Amniotic stem cell (primary cell): Measurements from ENCODE around the gene ATP6V1E1.

ENCODE experiments used
- DNase-seq: peaks from one replicate; lab custom pipeline; 2025; lab: John Stamatoyannopoulos, UW

The ATP6V1E1 gene

DNA sequence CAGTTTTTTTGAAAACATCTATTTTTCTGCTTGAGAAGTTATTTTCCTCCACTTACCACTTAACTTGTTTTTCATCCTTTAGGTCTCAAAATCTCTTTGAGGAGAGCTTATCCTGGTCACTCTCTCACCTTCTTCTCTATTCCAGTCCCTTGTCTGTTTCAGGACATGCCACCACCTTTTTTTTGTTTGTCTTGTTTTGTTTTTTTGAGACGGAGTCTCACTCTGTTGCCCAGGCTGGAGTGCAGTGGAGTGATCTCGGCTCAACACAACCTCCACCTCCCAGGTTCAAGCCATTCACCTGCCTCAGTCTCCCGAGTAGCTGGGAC lies 5.4 kb upstream of the ATP6V1E1 start:
- DNase-seq = no peak

DNA sequence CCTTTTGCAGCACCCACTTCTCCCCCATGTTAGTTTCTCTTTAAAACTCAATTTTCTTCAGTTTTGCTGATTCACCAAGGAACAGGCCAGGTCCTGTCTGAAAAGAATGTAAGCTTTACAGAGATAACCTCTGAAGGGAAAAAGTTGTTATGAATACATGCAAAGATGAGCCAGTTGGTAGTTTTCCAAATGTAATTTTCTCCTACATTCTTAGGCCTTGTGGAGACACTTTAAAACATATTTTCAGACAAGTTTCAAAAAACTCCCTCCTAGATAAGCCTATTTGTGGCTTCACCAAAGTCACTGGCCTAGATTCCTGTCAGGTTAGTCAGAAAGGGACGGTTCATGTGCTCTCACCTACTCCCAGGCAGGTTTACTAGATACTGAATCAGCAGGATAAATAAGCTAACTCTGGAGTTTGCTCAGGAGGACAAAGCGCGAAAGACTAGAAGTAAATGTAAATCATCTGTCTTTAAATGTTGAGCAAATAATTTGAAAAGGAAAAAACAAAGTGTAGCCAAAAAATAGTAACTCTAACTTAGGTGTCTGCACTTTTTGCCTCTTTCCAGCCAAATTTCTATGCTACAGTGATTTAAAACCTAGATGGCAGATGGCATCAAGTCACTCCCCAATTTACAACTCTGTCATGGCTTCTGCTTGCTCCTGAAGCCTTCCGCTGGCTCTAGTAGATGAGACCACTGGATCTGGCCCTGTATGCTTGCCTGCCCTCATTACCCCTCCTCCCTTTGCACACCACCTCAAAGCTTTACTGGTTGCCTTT lies 4.9 kb upstream of the ATP6V1E1 start:
- no peak for DNase-seq

DNA sequence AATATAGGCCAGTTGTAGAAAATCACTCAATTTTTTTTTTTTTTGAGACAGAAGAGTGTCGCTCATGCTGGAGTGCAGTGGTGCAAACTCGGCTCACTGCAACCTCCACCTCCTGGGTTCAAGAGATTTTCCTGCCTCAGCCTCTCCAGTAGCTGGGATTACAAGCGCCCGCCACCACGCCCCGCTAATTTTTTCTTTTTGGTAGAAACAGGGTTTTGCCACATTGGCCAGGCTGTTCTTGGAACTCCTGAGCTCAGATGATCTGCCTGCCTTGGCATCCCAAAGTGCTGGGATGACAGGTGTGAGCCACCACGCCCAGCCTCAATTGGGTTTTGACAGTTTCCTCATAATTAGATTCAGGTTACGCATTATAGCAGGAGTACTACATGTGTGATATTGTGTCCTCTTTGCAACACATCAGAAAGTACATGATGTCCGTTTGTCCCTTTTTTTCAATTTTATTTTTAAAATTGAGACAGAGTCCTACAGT lies 2.6 kb upstream of the ATP6V1E1 start:
- no peak for DNase-seq

DNA sequence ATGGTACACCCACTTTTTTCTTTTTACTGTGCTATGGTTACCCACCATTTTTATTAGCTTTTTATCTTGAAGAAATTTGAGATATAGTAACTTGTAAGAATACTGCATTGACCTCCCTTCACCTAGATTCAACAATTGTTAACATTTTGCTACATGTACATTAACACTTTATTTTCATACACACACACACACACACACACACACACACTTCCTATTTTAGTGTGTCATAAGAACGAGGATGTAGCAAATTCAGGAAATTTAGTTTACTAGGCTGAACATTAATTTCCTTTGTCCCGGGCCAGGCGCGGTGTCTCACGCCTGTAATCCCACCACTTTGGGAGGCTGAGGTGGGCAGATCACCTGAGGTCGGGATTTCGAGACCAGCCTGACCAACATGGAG lies 1.1 kb upstream of the ATP6V1E1 start:
- no peak for DNase-seq

DNA sequence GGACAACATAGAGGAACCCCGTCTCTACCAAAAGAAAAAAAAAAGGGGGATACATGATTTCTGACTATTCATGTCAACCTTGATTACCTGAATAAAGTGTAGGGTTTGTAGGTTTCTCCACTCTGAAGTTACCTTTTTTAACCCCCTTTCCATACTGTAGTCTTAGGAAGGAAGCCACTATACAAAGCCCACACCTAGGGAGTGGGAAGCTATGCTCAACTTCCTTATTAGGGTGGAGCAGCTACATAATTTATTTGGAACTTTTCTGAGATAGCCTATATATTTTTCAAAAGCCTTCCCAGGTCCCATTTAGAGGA lies 582 bp upstream of the ATP6V1E1 start:
- DNase-seq = no peak

DNA sequence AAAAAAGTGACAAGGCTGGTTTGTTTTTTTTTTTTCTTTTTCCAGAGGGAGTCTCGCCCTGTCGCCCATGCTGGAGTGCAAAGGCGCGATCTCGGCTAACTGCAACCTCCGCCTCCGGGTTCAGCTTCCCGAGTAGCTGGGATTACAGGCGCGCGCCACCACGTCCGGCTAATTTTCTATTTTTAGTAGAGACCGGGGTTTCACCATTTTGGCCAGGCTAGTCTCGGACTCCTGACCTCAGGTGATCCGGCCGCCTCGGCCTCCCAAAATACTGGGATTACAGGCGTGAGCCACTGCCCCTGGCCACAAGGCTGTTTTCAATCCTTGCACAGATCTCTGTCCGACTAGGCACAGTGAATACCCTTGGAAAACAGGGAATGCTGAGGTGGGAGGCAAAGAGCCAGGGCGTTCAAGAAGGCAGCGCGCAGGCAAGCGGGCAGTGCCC lies 566 bp downstream of the ATP6V1E1 start:
- DNase-seq = no peak

DNA sequence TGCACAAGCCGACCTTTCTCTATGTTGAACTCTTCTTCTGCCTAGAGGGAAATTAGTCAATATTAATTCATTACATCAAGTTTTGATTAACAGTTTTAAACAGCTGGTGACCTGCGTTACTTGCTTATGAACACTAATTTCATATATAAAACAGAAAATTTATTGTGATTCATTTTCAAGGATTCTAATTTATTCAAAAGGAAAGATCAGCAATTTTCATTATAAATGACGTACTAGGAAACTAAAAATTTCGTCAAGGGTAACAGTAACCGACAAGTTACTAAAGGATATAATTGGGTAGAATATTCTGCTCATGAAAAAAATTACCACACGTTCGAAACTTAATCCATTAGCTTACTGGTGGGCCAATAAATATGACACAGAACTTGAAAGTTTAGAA lies 15.3 kb downstream of the ATP6V1E1 start:
- DNase-seq = no peak

DNA sequence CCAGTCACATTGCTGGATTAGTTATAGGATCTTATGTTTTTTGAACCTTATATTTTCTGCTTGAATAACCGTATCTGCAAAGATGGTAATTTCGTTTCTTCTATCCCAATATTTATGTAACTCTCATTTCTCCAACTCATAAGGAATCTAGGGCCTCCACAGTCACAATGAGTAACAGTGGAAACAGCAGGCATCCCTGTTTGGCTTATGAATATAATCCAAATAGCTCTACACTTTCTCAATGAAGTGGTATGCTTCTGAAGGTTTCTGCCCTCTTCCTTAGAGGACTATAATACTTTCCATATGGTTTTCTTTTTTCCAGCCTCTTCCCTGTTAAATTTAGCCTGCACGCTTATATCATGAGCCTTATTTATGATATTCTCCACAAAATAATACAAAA lies 16.5 kb downstream of the ATP6V1E1 start:
- no peak for DNase-seq

DNA sequence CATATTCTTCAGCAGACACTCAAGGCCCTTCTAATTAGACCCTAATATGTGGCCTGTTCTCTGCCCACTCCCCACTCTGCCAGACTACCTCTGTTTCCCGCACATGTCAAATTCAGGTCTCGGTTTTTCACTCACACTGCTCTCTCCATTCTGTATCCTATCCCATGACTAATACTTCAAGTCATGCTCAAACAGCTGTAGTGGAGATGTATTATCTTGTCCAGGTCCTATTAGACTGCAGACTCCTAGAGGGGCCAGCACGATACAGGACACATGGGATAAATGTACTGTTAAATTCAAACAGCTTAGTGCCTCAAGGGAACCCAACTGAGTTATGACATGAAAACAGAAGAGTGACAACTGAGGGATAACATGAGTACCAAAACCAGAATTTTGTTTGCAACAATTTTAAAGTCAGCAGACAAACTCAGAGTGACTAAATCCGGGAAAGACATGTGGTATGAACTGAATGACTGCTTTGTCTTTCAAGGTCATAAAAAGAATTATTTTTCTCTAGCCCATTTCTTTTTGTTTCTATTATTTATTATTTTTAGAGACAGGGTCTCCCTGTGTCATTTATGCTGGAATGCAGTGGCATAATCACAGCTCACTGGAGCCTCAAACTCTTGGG lies 20.5 kb downstream of the ATP6V1E1 start:
- no peak for DNase-seq

DNA sequence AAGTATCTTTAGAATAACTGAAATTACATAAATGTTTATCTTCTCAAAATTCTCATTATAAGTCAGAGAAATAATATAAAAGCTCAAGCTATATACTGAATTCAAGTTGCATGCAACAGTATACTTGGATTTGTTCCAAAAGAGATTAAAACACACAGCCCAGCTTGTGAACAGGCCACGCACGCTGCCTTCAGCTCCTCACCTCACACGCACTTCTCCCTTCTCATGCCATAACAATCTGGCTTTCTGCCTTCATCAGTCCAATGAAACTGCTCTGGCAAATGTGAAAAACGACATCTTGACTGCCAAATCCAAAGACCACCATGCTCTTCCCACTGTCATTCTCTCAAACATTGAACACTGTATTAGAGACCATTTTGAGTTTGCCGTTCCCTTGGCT lies 22.1 kb downstream of the ATP6V1E1 start:
- no peak for DNase-seq

DNA sequence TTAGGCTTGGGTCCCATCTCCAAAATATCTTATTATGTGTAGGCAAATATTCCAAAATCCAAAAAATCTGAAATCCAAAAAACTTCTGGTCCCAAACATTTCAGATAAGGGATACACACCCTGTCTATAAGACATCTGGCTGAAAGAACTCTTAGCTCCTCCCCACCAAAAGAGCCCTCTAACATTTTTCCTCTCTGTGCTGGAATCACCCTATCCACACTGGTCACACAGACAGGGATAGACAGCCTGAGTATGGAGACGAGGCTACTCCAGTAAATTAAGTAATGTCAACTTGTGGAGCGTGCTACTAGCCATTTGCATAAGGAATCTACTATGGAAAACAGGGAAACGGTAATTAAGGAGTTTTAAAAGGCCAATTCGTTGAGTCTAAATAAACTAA lies 24.9 kb downstream of the ATP6V1E1 start:
- no peak for DNase-seq

DNA sequence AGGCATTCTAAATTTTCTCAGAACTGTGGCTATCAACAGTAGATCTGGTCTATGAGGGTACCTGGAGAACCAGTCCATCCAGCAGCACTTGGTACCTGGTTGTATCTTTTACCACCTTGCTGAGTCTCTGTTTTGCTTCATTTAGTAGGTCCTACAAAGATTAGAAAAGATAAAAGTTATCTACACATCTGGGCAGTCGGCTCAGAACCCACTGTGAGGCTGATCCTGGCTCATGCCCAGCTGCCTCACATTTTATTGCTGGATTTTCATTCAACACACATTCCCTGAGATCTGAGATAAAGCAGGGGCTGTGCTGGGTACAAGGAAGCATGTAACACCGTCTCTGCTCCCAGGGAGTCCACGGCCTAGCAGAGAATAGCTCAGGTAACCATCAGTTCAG lies 27.5 kb downstream of the ATP6V1E1 start:
- DNase-seq = no peak

DNA sequence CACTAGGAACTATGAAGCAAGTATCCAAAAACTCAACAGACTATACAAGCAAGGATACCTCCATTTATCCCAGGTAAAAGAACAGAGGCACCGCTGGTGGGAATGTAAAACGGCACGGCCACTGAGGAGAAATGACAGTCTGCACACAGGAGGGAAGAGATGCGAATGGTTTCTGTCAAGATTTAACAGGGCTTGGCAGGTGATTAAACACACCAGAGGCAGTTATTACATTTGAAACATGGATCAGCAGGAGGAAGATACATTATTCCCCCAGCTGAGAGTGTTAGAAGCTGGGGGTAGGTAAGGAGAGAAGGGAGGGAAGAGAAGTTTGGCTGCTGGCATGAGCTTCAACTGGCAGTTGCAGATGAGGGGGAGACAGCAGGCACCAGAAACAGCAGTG lies 30.2 kb downstream of the ATP6V1E1 start:
- no peak for DNase-seq

DNA sequence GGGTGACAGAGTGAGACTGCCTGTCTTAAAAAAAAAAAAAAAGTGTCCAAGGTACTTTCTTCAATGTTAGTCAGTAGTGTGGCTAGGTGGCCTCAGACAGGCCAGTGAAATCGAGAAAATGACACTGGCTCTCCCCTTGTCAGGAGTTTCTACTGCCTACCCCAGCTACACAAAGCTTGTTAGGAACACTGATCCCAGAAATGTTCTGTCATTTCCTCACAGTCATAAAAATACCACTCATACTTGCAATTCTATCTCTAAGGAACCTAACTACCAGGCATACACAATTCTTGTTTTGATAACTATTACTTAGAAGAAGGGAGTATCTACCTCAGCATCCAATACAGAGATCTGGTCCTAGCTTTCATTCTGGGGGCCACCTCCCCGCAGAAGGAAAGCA lies 31.3 kb downstream of the ATP6V1E1 start:
- no peak for DNase-seq

DNA sequence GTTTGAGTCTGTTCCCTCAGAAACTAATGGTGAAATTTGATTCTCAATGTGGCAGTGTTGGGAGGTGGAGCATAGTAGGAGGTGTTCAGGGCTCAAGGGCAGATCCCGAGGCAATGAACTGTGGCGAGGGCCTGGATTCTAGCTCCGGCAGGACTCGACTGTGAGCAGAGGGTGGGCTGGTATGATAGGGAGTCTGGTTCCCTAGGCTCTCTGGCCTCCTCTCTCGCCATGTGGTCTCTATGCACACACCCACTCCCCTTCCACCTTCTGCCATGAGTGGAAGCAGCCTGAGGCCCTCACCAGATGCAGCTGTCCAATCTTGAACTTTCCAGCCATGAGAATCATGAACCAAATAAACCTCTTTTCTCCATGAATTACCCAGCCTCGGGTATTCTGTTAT lies 32.3 kb downstream of the ATP6V1E1 start:
- DNase-seq = no peak

DNA sequence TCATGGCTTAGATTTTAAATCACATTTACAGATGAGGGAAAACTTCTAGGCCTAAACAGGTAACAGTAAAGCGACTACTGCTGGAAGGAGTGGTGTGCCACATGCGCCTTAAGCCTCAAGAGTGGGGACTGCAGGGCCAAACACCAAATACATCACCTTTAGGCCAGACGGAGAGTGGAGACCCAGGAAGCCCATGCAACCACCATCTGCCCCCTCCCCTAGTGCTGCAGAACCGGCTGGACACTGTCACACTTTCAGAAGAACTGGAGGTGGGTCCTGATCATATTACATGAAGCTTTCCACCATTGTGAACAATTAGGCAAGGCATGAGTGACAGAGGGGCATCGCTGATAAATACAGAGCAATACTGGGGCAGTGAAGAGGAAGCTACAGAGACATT lies 36.3 kb downstream of the ATP6V1E1 start:
- DNase-seq = no peak

DNA sequence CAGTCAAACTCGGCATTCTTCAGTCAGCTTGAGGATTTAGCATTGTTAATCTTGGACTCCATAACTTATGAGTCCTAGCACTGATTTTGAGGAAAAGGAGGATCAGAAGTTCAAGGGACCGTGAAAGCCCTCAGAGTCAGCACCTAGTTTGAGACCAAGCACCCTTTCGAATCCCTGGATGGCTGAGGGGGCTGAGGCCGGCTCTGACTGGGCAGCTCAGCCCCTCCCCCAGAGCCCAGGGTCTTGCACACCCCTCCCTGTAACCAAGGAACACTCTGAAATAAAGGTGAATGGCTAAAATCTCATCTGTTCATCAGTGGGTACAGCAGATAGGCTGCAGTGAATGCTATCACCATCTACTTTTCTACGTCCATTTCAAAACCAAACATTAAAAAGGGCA lies 38.0 kb downstream of the ATP6V1E1 start:
- no peak for DNase-seq

DNA sequence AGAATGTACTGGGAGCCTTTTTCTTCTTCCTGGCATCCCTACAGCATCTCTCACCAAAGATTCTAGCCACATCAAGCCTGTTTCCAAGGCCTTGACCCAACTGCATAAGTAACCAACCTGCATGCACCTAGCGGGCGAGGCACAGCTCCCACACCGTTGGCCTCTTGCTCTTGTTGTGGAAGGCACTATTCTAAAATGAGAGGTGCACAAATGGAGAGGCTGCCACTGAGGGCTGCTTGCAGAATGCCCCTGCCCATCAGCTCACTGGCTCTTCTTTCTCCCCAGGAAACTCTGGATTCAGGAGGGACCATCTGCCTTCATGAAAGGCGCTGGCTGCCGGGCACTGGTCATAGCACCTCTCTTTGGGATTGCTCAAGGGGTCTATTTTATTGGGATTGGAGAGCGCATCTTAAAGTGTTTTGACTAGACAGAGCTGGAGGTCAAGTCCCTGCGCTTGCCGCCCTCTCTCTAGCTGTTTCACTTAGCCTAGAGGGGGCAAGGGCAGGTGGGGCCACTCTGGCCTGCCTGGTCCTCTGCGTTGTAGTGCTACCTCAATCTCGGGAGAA lies 38.7 kb downstream of the ATP6V1E1 start:
- no peak for DNase-seq

DNA sequence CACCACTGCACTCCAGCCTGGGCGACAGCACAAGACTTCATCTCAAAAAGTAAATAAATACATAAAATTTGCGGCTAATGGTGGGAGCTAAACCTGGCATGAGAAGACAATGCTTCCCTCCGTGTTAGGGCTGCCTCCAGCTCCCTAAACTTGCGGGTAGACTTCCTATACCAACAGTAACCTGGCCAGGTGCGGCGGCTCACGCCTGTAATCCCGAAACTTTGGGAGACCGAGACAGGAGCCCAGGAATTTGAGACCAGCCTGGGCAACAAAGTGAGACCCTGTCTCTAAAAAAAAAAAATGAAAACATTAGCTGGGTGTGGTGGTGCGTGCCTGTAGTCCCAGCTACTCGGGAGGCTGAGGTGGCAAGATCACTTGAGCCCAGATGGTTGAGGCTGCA lies 39.9 kb downstream of the ATP6V1E1 start:
- no peak for DNase-seq

DNA sequence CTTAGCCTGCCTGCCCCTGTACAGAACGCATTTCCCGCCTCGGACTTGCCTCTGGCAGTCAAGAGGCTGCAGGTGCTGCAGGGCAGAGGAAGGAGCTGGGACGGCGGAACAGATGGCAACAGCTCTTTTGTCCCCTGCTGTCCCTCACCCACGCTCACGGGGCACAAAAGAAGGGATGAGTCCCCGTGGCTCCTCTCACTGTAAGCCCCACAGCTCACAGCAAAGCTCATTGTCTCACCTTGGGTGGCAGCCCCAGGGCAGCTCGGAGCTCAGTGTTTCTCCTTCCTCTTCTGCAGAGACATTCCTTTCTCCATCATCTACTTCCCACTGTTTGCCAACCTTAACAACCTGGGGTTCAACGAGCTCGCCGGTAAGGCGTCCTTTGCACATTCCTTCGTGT lies 40.9 kb downstream of the ATP6V1E1 start:
- no peak for DNase-seq

DNA sequence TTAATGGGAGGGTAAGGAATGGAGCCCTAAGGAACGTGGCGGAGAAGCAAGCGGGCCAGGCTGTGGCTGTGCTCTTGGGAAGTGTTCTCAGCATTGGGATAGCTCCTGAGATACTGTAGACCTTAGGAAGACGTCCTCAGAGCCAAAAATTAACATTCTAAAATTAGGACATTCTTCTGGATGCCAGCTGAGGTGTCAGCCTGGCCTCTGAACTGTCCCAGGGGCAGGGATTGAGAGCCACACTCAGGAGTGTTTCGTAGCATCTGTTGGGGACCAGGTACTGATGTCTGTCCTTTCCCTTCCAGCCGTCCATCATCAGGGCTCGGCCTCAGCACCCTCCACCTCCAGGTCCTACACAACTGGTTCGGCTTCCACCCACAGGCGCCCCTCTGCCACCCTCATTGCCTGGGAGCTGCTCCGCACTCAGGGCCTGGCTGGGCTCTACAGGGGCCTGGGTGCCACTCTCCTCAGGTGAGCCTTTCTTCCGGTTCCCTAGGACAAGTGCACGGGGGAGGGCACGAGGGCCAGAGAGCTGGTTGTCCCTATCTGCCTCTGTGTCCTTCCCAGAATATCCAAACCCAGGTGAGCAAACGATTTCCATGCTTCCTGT lies 41.6 kb downstream of the ATP6V1E1 start:
- DNase-seq = no peak

DNA sequence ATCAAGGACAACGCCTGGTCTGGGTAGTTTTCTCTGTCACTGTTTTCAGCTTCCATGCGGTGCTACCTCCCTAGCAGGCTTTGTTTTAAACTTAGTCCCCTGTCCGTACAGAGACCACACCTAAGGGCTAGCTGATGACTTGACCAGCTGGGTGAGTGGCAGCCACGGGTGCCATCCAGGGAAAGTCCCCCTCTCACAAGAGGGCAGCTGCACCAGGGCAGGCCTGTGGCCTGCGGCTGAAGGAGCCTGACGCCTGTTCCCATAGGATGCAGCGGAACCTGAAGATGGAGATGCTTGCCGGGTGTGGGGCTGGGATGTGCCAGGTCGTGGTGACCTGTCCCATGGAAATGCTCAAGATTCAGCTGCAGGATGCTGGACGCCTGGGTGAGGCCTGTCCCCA lies 45.4 kb downstream of the ATP6V1E1 start:
- DNase-seq = no peak

DNA sequence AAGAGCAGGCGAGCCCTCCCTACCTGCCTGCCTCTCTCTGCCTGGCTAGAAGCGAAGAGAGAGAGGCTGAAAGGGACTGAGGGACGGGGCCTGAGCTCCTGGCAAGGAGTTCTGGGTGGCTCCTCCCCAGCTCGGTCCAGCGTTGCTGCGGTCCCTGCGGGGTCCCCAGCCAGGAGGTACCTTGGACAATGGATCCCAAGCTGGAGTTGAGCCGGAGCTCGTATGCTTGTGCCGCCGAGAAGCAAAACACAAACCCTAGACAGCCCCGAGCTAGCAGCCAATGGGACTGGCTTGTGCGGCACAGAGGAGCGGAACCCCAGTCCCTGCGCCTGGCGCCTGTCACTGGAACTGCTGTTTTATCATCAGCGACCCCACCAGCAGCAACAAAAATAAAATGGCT lies 46.9 kb downstream of the ATP6V1E1 start:
- no peak for DNase-seq
